Body of pancreas (tissue), 4 donors: ENCODE measurements around the gene CHST4.

Experiments
- CTCF ChIP-seq, 7 experiments: fragments of 450-650 bp in 4 of 7; fragments of 200-600 bp in 3 of 7; sonication (generic) in 3 of 7; IDR thresholded peaks; one replicate each; pipeline ENCODE4 v1.5.1; 2016 to 2019; ENCODE audit warnings: antibody characterized with exemption in 7 of 7
- POLR2A ChIP-seq, 3 donors: fragments of 450-650 bp; IDR thresholded peaks; one replicate each; pipeline ENCODE4 v1.6.1; 2016; ENCODE audit warnings: antibody characterized with exemption in 3 of 3, mild to moderate bottlenecking in 2 of 3

GRCh38 chr16:71498031-71498430 lies 28.2 kb upstream of the CHST4 start:
- no peak for TF ChIP-seq CTCF (IDR thresholded peaks at IDR 0.05)
- TF ChIP-seq POLR2A (IDR thresholded peaks at IDR 0.05): no peak
